Muscle layer of colon (tissue), 2 donors: ENCODE data around the gene KAT8.
A peak's percentile ranks its signal among the peaks of the same experiment; 100 is the strongest.

Experiments
- H3K27ac ChIP-seq: one replicate; pipeline ENCODE4 v1.7.0; 2013; ENCODE audit warnings: low read depth, mild to moderate bottlenecking, low read length, moderate library complexity
- H3K27me3 ChIP-seq, 2 donors: one replicate each; pipeline ENCODE4 v1.7.0; 2013; ENCODE audit warnings: low read length in 2 of 2, mild to moderate bottlenecking in 2 of 2; ENCODE audit not compliant: insufficient read depth in 2 of 2, control insufficient read depth in 1 of 2
- H3K36me3 ChIP-seq: one replicate; pipeline ENCODE4 v1.7.0; 2013; ENCODE audit warnings: mild to moderate bottlenecking, low read length; ENCODE audit not compliant: insufficient read depth
- H3K4me1 ChIP-seq: one replicate; pipeline ENCODE4 v1.7.0; 2013; ENCODE audit warnings: mild to moderate bottlenecking, low read length; ENCODE audit not compliant: insufficient read depth
- H3K4me3 ChIP-seq, 2 donors: one replicate each; pipeline ENCODE4 v1.7.0; 2013; ENCODE audit warnings: low read length in 2 of 2, low read depth in 1 of 2, mild to moderate bottlenecking in 1 of 2, moderate library complexity in 1 of 2
- H3K9ac ChIP-seq: one replicate; pipeline ENCODE4 v1.7.0; 2013; ENCODE audit warnings: low read length
- H3K9me3 ChIP-seq: one replicate; pipeline ENCODE4 v1.7.0; 2013; ENCODE audit warnings: mild to moderate bottlenecking, low read length
- donor health status: abdominal sarcoma.
- donor health status: Adenocarcinoma of cecum.

The KAT8 gene

DNA sequence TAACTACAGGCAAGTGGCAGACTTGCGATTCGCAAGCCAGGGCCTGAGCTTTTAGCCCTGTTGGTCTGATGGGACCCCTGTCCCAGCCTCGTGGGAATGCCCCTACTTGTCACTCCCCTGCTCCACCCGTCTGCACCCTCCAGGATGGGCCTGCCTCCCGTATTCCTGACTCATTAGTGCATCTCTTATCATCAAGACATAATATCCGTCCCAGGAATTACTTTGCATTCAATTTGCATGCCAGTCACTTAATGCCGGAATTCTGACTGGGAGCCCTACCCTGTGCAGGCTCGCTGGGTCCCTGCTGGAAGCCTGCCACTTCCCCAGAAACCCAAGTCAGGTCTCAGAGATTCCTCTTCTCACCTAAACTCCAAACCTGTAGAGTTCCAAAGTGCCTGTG lies 32.1 kb upstream of the KAT8 start:
- no peak overlapping the region for H3K9ac ChIP-seq
- no peak overlapping the region for H3K27ac ChIP-seq
- no peaks in the 10 kb centered on the region for H3K4me1 ChIP-seq
- peaks cover 32% of the 10 kb centered on the region for H3K36me3 ChIP-seq
- no peak overlapping the region for H3K4me3 ChIP-seq
- no peaks in the 10 kb centered on the region for H3K27me3 ChIP-seq
- no peaks in the 10 kb centered on the region for H3K9me3 ChIP-seq

DNA sequence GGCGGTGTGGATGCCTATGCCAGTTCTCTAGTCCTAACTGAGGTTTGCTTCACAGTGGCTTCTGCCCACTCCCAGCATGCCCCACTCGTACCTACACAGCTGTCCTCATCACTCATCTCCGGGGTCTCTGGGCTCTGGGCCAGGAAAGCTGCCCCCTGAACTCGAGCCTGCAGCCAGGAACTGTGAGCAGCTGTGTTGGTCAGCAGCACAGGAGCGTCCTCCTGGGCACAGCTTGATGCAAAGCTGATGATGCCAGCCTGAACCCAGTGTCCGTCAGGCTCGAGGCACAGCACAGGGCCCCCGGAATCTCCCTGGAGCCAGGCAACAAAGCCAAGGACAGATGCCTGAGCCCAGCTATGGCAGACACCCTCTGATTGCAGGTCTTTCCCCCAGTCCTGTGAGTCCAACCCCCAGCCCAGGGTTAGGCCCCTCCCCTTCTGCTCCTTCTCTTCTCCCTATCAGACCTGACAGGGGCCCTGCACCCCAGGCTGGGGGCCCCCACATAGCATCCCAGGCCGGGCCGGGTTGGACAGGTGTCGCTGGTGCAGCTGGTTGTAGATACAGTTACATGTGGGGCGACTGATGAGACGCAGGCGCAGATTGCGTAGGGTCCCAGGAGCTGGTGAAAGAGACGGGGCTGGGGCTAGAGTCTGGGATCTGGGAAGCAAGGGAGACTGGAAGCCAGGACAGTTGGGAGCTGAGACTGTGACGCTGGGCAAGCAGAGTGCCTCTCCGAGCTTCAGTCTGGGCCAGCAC lies 31.4 kb upstream of the KAT8 start:
- Histone ChIP-seq H3K27ac (no peak overlapping the region), H3K9me3 (no peaks in the 10 kb centered on the region), H3K4me1 (no peaks in the 10 kb centered on the region), H3K9ac (no peak overlapping the region), H3K36me3 (peaks cover 32% of the 10 kb centered on the region), H3K27me3 (no peaks in the 10 kb centered on the region), H3K4me3 (no peak overlapping the region)

DNA sequence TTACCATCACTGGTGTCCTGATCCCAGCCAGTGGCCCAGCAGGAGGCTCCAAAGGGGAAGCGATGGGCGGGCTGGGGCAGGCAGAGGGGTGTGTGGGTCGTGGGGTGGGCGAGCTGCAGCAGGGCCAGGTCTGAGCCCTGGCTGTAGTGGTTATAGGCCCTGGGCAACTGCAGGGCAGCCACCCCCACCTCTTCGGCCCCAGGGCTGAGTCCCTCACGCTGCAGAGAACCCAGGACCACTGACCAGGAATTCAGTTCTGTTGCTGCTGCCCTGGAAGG lies 30.9 kb upstream of the KAT8 start:
- no peaks in the 10 kb centered on the region for H3K27me3 ChIP-seq
- no peaks in the 10 kb centered on the region for H3K9me3 ChIP-seq
- no peaks in the 10 kb centered on the region for H3K4me1 ChIP-seq
- no peak overlapping the region for H3K9ac ChIP-seq
- H3K27ac ChIP-seq: no peak overlapping the region
- peaks cover 30% of the 10 kb centered on the region for H3K36me3 ChIP-seq
- no peak overlapping the region for H3K4me3 ChIP-seq

DNA sequence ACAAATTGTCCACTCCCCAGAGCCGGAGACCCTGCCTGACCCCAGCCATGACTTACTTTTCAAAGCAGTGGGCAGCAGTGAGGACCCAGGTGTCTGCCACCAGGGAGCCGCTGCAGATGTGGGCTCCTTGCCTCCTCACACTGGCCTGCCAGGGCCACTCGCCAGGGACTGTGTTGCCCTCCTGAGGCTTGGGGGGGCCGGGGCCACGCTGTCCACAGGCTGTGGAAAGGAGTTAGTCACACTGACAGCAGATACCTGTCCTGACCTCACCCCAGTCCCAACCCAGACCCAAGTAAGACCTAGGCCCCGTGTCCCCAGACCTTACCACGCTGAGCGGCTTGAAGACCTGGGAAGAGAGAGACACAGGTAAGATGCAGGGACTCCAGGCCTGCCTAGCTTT lies 30.0 kb upstream of the KAT8 start:
- H3K27ac ChIP-seq: no peak overlapping the region
- no peak overlapping the region for H3K9ac ChIP-seq
- no peak overlapping the region for H3K4me3 ChIP-seq
- H3K9me3 ChIP-seq: no peaks in the 10 kb centered on the region
- peaks cover 27% of the 10 kb centered on the region for H3K36me3 ChIP-seq
- no peaks in the 10 kb centered on the region for H3K27me3 ChIP-seq
- H3K4me1 ChIP-seq: no peaks in the 10 kb centered on the region

DNA sequence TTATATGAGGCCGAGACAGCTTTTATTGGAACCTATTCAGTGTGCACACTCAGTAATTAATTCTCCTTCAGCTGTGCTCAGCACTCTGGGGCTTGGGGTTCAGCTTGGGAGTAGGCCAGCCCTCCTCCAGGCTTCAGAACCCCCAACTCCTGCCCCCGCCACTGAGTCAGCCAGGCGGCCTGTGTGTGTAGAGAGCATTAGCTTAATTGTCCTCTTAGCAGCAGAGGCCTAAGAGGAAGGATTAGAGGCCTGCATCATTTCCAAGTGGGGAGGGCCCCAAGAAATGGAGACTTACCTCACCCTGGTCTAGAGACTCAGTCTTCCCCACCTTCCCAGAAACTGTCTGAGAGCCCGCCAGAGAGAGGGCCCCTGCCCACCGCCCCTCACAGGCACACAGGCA lies 29.5 kb upstream of the KAT8 start:
- Histone ChIP-seq H3K27ac (no peak overlapping the region), H3K9me3 (no peaks in the 10 kb centered on the region), H3K4me3 (no peak overlapping the region), H3K4me1 (peaks cover 3% of the 10 kb centered on the region), H3K9ac (no peak overlapping the region), H3K36me3 (peaks cover 27% of the 10 kb centered on the region), H3K27me3 (no peaks in the 10 kb centered on the region)

DNA sequence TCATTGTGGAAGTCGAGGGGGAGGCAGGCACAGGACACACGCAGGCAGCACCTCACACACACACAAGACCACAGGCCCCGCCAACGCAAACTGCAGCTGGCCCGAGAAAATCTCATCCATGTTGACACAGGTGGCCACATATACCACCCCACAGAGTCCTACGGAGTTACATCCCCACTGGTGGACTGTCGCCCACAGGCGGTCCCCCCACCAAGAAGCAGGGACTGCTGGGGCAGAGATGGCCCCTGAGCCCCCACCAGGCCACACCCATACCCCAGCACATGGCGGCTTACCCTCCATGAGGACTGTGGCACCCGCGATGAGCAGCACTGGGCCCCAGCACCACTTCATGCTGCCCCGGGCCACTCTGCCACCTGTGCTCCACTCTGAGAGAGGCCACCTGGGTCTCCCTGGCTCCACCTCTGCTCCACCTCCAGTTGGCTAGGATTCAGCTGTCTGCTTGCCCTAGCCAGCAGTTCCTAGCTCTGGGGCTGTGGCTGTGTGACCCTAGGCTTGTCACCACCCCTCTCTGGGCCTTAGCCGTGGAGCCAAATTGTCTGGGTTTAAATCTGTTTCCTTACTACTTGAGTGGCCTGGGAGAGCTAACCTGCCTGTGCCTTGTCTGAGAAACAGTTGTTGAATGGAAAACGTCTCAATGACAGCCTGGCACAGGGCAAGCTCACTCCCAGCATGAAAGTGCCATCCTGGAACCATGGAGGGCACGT lies 28.8 kb upstream of the KAT8 start, which contains the start of gene PRSS53:
TSS of gene PRSS53 (minus strand) at position 485 of the 725 bp plus-strand sequence. CDS start at position 351, 134 bp downstream.
- Histone ChIP-seq H3K9ac (no peak within 1 kb of the TSS), H3K9me3 (no peaks in the 10 kb centered on the region), H3K36me3 (peaks cover 24% of the 10 kb centered on the region), H3K4me1 (peaks cover 7% of the 10 kb centered on the region), H3K4me3 (no peak within 1 kb of the TSS), H3K27ac (no peak within 1 kb of the TSS), H3K27me3 (no peaks in the 10 kb centered on the region)

DNA sequence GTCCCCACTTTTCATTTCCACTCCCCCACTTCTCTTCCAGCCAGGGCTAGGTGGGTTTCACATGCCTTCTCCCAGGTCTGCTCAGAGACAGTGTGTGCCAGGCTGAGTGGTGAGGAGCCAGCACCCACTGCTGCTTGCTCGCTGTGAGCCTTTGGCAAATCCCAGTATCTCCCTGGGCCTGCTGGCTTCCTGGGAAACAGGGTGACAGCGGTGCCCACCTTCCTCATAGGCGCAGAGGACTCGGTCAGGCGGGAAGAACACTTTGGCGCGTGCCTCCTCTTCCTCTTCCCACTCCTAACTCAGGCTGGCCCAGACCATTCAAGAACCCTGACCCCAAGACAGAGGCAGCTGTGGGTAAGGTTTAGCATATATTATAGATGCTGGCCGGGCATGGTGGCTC lies 28.3 kb upstream of the KAT8 start:
- Histone ChIP-seq H3K4me3 (no peak overlapping the region), H3K9ac (no peak overlapping the region), H3K4me1 (peaks cover 7% of the 10 kb centered on the region), H3K36me3 (peaks cover 19% of the 10 kb centered on the region), H3K27ac (no peak overlapping the region), H3K9me3 (no peaks in the 10 kb centered on the region), H3K27me3 (no peaks in the 10 kb centered on the region)

DNA sequence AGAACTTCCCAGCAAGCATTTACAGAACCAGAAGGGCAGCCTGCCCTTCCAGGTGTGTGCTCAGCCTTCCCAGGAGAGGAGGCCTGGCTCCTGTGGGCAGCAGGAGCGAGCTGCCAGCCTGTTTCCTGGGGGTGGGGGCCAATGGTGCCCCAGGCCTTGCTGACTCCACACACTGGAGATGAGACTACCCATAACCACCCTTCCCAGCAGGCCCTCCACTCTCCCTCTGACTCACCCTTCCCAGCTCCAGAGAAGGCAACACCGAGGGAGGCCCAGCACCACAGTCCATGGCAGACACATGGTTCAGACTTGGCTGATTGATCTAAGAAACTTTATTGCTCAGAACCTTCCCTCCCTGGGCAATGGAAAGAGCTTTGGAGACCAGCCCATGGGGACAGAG lies 26.9 kb upstream of the KAT8 start:
- Histone ChIP-seq H3K27ac (no peak overlapping the region), H3K36me3 (peaks cover 16% of the 10 kb centered on the region), H3K9ac (no peak overlapping the region), H3K4me3 (no peak overlapping the region), H3K9me3 (no peaks in the 10 kb centered on the region), H3K4me1 (peaks cover 7% of the 10 kb centered on the region), H3K27me3 (no peaks in the 10 kb centered on the region)

DNA sequence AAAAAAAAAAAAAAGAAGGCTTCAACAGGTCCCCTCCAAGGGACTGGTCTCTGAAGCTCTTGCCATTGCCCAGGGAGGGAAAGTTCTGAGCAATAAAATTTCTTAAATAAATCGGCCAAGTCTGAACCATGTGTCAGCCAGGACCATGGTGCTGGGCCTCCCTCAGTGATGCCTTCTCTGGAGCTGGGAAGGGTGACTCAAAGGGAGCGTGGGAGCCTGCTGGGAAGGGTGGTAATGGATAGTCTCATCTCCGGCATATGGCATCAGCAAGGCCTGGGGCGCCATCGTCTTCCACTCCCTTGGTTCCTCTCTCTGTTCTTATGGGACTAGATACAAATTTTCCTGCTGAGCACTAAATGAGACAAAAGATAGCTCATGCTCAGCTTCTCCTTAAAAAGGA lies 25.1 kb upstream of the KAT8 start:
- H3K9me3 ChIP-seq: no peaks in the 10 kb centered on the region
- H3K27me3 ChIP-seq: no peaks in the 10 kb centered on the region
- no peak overlapping the region for H3K9ac ChIP-seq
- no peak overlapping the region for H3K4me3 ChIP-seq
- no peak overlapping the region for H3K27ac ChIP-seq
- peaks cover 7% of the 10 kb centered on the region for H3K4me1 ChIP-seq
- H3K36me3 ChIP-seq: peaks cover 11% of the 10 kb centered on the region

DNA sequence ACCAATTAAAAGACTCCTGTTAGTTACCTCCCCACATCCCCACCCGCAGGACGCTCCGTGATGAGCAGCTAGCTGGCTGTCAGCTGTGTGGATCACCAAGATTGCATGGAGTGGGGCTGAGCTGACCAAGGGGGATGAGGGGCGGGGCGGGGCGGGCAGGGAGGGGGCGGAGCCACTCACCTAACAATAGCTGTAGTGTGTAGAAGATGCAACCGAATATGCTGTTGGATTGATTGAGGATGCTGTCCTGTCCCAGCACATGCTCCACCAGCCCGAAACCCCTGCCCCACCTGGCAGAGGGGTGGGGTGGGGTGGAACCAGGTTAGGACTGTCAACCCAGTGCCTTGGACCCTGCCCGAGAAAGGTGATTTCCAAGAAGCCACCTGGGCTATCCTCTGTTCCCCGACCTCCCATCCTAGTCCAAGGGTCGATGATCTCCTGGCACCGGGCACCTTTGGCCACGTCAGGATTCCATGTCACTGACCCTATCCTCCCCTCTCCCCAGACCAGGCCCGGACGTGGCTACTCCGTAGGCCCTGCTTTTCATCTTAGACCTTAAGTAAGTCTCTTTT lies 24.2 kb upstream of the KAT8 start:
- Histone ChIP-seq H3K9me3 (no peaks in the 10 kb centered on the region), H3K9ac (no peak overlapping the region), H3K4me3 (peak overlapping the region in 1 of 2 donors; percentile 89), H3K36me3 (peaks cover 11% of the 10 kb centered on the region), H3K4me1 (peaks cover 7% of the 10 kb centered on the region), H3K27ac (no peak overlapping the region), H3K27me3 (no peaks in the 10 kb centered on the region)

DNA sequence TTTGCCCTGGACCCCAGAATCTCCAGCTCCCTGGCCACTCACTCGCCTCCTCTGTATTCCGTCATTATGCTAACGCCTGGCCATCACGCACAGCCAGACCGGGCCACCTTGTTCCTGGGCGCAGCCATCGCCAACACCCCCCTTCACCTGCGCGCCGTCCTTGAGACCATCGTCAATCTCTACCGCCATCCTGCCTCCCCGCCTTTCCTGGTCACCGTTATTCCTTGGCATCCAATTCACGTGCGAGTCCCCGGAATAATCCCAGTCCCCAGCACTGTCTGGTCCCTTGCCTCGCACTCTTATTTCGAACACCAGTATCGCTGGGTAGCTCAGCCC lies 23.4 kb upstream of the KAT8 start:
- H3K27me3 ChIP-seq: no peaks in the 10 kb centered on the region
- H3K36me3 ChIP-seq: peaks cover 11% of the 10 kb centered on the region
- no peaks in the 10 kb centered on the region for H3K9me3 ChIP-seq
- peaks cover 7% of the 10 kb centered on the region for H3K4me1 ChIP-seq
- H3K27ac ChIP-seq: peak overlapping the region; percentile 85
- peak overlapping the region; percentile 82 for H3K9ac ChIP-seq
- peak overlapping the region; percentile 78 to 89 for H3K4me3 ChIP-seq
